Measurements from ENCODE around the gene MLLT6. TPM values are rescaled to one million over a fixed set of nuclear protein-coding genes. Genes with fewer than 3 reads are reported as not detected.

Gene MLLT6
- total RNA-seq, 4 donors from 2014 or later: 62.7 to 83.6 (median 73.0) TPM

DNA sequence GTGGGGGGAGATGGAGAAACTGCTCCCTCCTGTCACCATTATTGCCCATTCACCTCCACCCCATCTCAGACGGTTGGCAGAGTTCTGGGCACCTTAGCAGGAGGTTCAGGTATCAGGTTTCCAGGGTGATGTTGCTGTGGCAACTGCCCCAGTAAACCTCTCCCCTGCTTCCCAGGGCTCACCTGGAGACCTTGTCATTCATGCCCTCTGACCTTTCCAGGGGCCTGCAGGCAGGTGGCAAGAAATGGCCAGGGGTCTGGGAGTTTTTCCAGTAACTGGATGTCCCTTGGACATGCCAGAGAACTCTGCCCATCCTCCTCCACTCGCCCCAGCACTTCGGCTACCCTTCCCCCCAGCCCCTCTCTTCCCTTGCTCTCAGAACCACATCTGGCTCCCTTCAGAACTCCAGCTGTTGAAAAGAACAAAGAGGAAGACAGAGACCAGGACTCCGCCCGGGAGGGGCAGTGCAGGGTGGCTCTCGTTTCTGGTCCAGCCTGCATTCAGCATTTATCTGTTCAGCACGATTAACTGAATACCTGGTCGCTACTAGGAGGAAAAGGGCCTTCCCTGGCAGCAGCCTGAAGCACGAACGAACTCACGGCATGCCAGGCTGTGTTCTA lies 8.5 kb downstream of the MLLT6 start:
- intact Hi-C loops (cut with DNase I): no loop called here
- Histone ChIP-seq H3K27ac (replicated peaks in 1 of 4) (no peak overlapping the region), H3K4me3 (no peak overlapping the region), H3K9me3 (no peaks in the 10 kb centered on the region), H3K4me1 (peaks cover 0 to 13% (median 9%) of the 10 kb centered on the region in 4 donors), H3K27me3 (no peaks in the 10 kb centered on the region), H3K36me3 (peaks cover 70 to 100% (median 94%) of the 10 kb centered on the region in 4 donors)
- 68% methylated on average over 11 of the region's 11 CpGs for WGBS
- no peak for TF ChIP-seq EP300 (IDR thresholded peaks at IDR 0.05)
- TF ChIP-seq, protein P1, sequence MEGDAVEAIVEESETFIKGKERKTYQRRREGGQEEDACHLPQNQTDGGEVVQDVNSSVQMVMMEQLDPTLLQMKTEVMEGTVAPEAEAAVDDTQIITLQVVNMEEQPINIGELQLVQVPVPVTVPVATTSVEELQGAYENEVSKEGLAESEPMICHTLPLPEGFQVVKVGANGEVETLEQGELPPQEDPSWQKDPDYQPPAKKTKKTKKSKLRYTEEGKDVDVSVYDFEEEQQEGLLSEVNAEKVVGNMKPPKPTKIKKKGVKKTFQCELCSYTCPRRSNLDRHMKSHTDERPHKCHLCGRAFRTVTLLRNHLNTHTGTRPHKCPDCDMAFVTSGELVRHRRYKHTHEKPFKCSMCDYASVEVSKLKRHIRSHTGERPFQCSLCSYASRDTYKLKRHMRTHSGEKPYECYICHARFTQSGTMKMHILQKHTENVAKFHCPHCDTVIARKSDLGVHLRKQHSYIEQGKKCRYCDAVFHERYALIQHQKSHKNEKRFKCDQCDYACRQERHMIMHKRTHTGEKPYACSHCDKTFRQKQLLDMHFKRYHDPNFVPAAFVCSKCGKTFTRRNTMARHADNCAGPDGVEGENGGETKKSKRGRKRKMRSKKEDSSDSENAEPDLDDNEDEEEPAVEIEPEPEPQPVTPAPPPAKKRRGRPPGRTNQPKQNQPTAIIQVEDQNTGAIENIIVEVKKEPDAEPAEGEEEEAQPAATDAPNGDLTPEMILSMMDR (IDR thresholded peaks at IDR 0.05): no peak
- no peak for TF ChIP-seq POLR2AphosphoS5 (IDR thresholded peaks at IDR 0.05)
- TF ChIP-seq POLR2A (IDR thresholded peaks at IDR 0.05; ENCODE audit: low read depth): no peak
- DNase-seq (ENCODE audit: extremely low spot score): no peak

DNA sequence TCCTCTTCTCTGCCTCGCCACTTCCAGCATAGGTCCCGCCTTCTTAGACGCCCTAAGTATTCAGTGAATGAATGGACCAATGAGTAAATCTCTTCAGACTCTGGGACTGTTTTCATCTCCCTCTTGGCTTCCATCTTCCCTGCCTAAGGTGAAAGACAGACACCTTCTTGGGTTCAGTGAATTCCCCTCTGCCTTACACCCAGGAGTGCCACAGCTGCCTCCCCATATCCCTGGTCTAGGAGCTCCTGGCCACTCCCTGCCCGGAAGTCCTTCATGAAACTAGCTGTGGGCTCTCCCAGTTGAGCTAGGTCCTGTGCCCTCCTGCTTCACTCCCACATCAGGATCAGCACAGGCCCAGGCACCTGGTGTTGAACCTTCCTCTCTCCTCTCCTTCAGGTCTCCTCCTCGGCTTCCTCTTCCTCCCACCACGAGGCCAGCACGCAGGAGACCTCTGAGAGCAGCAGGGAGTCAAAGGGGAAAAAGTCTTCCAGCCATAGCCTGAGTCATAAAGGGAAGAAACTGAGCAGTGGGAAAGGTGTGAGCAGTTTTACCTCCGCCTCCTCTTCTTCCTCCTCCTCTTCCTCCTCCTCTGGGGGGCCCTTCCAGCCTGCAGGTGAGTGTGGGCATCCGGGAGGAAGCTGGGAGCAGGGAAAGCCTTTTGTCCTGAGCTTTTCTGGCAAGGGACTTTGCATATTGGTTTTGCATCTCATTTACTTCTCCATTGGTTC lies 10.3 kb downstream of the MLLT6 start:
- TF ChIP-seq POLR2A (IDR thresholded peaks at IDR 0.05; ENCODE audit: low read depth) (no peak), EP300 (IDR thresholded peaks at IDR 0.05) (no peak), POLR2AphosphoS5 (IDR thresholded peaks at IDR 0.05) (no peak)
- TF ChIP-seq, protein P1 (IDR thresholded peaks at IDR 0.05): no peak
- Histone ChIP-seq H3K4me3 (no peak overlapping the region), H3K9me3 (no peaks in the 10 kb centered on the region), H3K27me3 (no peaks in the 10 kb centered on the region), H3K4me1 (peaks cover 0 to 12% (median 8%) of the 10 kb centered on the region in 4 donors), H3K27ac (replicated peaks in 1 of 4) (no peak overlapping the region), H3K36me3 (peaks cover 65 to 100% (median 96%) of the 10 kb centered on the region in 4 donors)
- DNase-seq (ENCODE audit: extremely low spot score): no peak
- intact Hi-C loops (cut with DNase I): no loop called here
- WGBS: 84% methylated on average over 9 of the region's 9 CpGs

DNA sequence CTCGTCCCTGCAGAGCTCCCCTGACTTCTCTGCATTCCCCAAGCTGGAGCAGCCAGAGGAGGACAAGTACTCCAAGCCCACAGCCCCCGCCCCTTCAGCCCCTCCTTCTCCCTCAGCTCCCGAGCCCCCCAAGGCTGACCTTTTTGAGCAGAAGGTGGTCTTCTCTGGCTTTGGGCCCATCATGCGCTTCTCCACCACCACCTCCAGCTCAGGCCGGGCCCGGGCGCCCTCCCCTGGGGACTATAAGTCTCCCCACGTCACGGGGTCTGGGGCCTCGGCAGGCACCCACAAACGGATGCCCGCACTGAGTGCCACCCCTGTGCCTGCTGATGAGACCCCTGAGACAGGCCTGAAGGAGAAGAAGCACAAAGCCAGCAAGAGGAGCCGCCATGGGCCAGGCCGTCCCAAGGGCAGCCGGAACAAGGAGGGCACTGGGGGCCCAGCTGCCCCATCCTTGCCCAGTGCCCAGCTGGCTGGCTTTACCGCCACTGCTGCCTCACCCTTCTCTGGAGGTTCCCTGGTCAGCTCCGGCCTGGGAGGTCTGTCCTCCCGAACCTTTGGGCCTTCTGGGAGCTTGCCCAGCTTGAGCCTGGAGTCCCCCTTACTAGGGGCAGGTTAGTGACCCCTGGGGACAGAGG lies 11.4 kb downstream of the MLLT6 start:
- Histone ChIP-seq H3K4me1 (peaks cover 0 to 13% (median 10%) of the 10 kb centered on the region in 4 donors), H3K4me3 (no peak overlapping the region), H3K27me3 (no peaks in the 10 kb centered on the region), H3K9me3 (no peaks in the 10 kb centered on the region), H3K27ac (replicated peaks in 1 of 4) (no peak overlapping the region), H3K36me3 (peaks cover 72 to 100% (median 99%) of the 10 kb centered on the region in 4 donors)
- intact Hi-C loops (cut with DNase I): no loop called here
- 87% methylated on average over 10 of the region's 18 CpGs for WGBS
- no peak for DNase-seq (ENCODE audit: extremely low spot score)
- TF ChIP-seq, protein P1 (IDR thresholded peaks at IDR 0.05): no peak
- TF ChIP-seq POLR2AphosphoS5 (IDR thresholded peaks at IDR 0.05) (no peak), POLR2A (IDR thresholded peaks at IDR 0.05; ENCODE audit: low read depth) (no peak), EP300 (IDR thresholded peaks at IDR 0.05) (no peak)

DNA sequence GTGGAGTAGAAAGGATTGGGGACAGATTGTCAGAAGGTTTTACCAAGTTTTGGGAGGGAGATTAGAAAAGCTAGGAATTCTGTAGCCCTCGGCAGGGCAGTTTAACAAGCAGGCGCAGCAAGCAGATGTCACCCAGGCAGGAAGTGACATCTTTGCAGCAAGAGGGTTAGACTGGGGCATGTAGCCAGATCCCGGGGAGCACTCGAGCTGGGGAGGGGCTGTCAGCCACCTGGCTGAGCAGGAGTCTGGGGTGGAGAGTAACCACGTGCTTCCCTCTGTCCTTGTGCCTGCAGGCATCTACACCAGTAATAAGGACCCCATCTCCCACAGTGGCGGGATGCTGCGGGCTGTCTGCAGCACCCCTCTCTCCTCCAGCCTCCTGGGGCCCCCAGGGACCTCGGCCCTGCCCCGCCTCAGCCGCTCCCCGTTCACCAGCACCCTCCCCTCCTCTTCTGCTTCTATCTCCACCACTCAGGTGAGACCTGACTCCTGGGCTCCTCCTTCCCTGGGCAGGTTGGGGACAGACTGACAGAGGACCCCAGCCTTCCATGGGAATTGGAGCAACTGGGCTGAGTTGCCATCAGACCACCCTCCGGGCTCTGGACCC lies 12.2 kb downstream of the MLLT6 start:
- no peaks in the 10 kb centered on the region for H3K9me3 ChIP-seq
- H3K27ac ChIP-seq (replicated peaks in 1 of 4): no peak overlapping the region
- H3K4me3 ChIP-seq: no peak overlapping the region
- no peaks in the 10 kb centered on the region for H3K27me3 ChIP-seq
- 83% methylated on average over 10 of the region's 12 CpGs for WGBS
- intact Hi-C loops (cut with DNase I): no loop called here
- no peak for TF ChIP-seq POLR2A (IDR thresholded peaks at IDR 0.05; ENCODE audit: low read depth)
- TF ChIP-seq EP300 (IDR thresholded peaks at IDR 0.05): no peak
- H3K36me3 ChIP-seq: peaks cover 72 to 100% (median 99%) of the 10 kb centered on the region in 4 donors
- peaks cover 0 to 20% (median 10%) of the 10 kb centered on the region in 4 donors for H3K4me1 ChIP-seq
- no peak for DNase-seq (ENCODE audit: extremely low spot score)

Data from esophagus muscularis mucosa (tissue), 4 donors.